ENCODE data around the gene CEP20. TPM values are rescaled to one million over a fixed set of nuclear protein-coding genes. Genes with fewer than 3 reads are reported as not detected.

CEP20 gene
- polyA plus RNA-seq, 1 experiment, result 23.6 TPM

- ChIA-PET POLR2A (no interaction called here), CTCF (interaction anchor here (1.2 to 1.7 kb wide), 3 partner anchors 10 to 53 kb away, joined by 3 to 7 read pairs (median 5); no protein-coding TSS in a partner anchor)
- TF ChIP-seq, protein P1, sequence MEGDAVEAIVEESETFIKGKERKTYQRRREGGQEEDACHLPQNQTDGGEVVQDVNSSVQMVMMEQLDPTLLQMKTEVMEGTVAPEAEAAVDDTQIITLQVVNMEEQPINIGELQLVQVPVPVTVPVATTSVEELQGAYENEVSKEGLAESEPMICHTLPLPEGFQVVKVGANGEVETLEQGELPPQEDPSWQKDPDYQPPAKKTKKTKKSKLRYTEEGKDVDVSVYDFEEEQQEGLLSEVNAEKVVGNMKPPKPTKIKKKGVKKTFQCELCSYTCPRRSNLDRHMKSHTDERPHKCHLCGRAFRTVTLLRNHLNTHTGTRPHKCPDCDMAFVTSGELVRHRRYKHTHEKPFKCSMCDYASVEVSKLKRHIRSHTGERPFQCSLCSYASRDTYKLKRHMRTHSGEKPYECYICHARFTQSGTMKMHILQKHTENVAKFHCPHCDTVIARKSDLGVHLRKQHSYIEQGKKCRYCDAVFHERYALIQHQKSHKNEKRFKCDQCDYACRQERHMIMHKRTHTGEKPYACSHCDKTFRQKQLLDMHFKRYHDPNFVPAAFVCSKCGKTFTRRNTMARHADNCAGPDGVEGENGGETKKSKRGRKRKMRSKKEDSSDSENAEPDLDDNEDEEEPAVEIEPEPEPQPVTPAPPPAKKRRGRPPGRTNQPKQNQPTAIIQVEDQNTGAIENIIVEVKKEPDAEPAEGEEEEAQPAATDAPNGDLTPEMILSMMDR (IDR thresholded peaks at IDR 0.05; ENCODE audit: insufficient read depth, low read depth, low read length), result no peak
- Histone ChIP-seq H3K27me3 (ENCODE audit: control insufficient read depth, insufficient read depth, low read length) (peaks cover 8% of the 10 kb centered on the region), H3K4me3 (ENCODE audit: low read depth, low read length) (no peak overlapping the region), H3K36me3 (ENCODE audit: control insufficient read depth, insufficient read depth, low read length) (no peaks in the 10 kb centered on the region)
- DNase-seq (ENCODE audit: low read depth), result no peak
Measured at GRCh38 chr16:15819046-15819445, 69.4 kb downstream of the CEP20 start.

DNA sequence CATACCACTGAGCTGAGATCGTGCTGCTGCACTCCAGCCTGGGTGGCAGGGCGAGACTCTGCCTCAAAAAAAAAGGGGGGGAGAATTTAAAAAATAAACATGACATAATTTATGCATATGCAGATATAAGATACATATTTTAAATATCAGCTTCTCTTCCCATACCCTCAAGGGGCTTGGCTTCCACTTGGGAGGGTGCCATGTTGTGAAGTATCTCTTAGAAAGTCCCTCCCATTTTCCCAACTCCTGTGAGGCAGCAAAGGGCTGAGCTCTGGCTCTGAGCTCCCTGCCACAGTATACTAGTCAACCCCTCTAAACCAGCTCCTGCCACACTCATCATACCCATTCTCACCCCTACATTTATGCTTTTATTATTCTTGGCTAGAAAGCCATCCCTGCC lies 71.0 kb downstream of the CEP20 start:
- ChIA-PET CTCF (interaction anchor here (0.8 to 1.7 kb wide), 3 partner anchors 35 to 52 kb away, joined by 5 to 8 read pairs (median 6); no protein-coding TSS in a partner anchor), POLR2A (no interaction called here)
- Histone ChIP-seq H3K36me3 (ENCODE audit: control insufficient read depth, insufficient read depth, low read length) (no peaks in the 10 kb centered on the region), H3K4me3 (ENCODE audit: low read depth, low read length) (no peak overlapping the region), H3K27me3 (ENCODE audit: control insufficient read depth, insufficient read depth, low read length) (peaks cover 10% of the 10 kb centered on the region)
- TF ChIP-seq, protein P1 (IDR thresholded peaks at IDR 0.05; ENCODE audit: insufficient read depth, low read depth, low read length), result no peak
- no peak for DNase-seq (ENCODE audit: low read depth)

GRCh38 chr16:15816228-15816627 lies 72.2 kb downstream of the CEP20 start:
- CTCF ChIA-PET, result interaction anchor here (1.6 kb wide), 1 partner anchor 50 kb away, joined by 5 read pairs; no protein-coding TSS in a partner anchor
- no peaks in the 10 kb centered on the region for H3K36me3 ChIP-seq (ENCODE audit: control insufficient read depth, insufficient read depth, low read length)
- DNase-seq (ENCODE audit: low read depth), result no peak
- POLR2A ChIA-PET, result no interaction called here
- TF ChIP-seq, protein P1 (IDR thresholded peaks at IDR 0.05; ENCODE audit: insufficient read depth, low read depth, low read length), result no peak
- peaks cover 10% of the 10 kb centered on the region for H3K27me3 ChIP-seq (ENCODE audit: control insufficient read depth, insufficient read depth, low read length)
- no peak overlapping the region for H3K4me3 ChIP-seq (ENCODE audit: low read depth, low read length)

Small RNA genes within 50 kb of the gene (small RNA-seq; reads per million reads assigned to genes)
- gene RNU6-213P (ENCODE audit: insufficient read length, low read depth, low replicate concordance), result not detected

Other genes with a start within 250 kb of the CEP20 start
- 22.5 and 25.2 TPM in 2 replicates for gene MARF1, start 245.4 kb downstream of the CEP20 start, polyA plus RNA-seq (2011; rRNA removed)
- gene NDE1, start 238.4 kb downstream of the CEP20 start, polyA plus RNA-seq (2011; rRNA removed), result 22.9 and 25.6 TPM in 2 replicates
- gene MYH11, start 31.6 kb downstream of the CEP20 start, polyA plus RNA-seq (2011; rRNA removed), result 0.11 and 0.27 TPM in 2 replicates
- 17.0 and 27.3 TPM in 2 replicates for gene ABCC1, start 61.0 kb upstream of the CEP20 start, polyA plus RNA-seq (2011; rRNA removed)

All from BJ (cell line).